ENCODE measurements around the gene ASMTL.
"Not testable (repeated sequence)": the region's sequence is repeated elsewhere in the genome, so short reads cannot be mapped to it uniquely, and the experiment has no call there.

The ASMTL gene

GRCh38 chrX:1484638-1485019, 31.9 kb upstream of the ASMTL start:
- no peak for TF ChIP-seq CTCF (IDR thresholded peaks at IDR 0.05; ENCODE audit: low read depth, low read length, missing control alignments)
- Histone ChIP-seq H3K27ac (no peak overlapping the region), H3K27me3 (replicated peaks) (no peaks in the 10 kb centered on the region), H3K4me3 (ENCODE audit: low read depth, low read length) (no peak overlapping the region), H3K36me3 (replicated peaks) (no peaks in the 10 kb centered on the region)
- no peak for DNase-seq
- in situ Hi-C loops (cut with HindIII; ENCODE audit: low pct_ligation_motif_present, low sequenced_read_pairs) = no loop called here

- H3K4me3 ChIP-seq (ENCODE audit: low read depth, low read length) = no peak overlapping the region
- in situ Hi-C loops (cut with HindIII; ENCODE audit: low pct_ligation_motif_present, low sequenced_read_pairs) = no loop called here
- H3K36me3 ChIP-seq (replicated peaks) = no peaks in the 10 kb centered on the region
- H3K27ac ChIP-seq = no peak overlapping the region
- H3K27me3 ChIP-seq (replicated peaks) = no peaks in the 10 kb centered on the region
- no peak for DNase-seq
- no peak for TF ChIP-seq CTCF (IDR thresholded peaks at IDR 0.05; ENCODE audit: low read depth, low read length, missing control alignments)
Observed at GRCh38 chrX:1483843-1484637, 31.3 kb upstream of the ASMTL start.

- DNase-seq; H3K27me3 ChIP-seq (replicated peaks); H3K36me3 ChIP-seq (replicated peaks); H3K27ac ChIP-seq; in situ Hi-C loops (cut with HindIII; ENCODE audit: low pct_ligation_motif_present, low sequenced_read_pairs); H3K4me3 ChIP-seq (ENCODE audit: low read depth, low read length): not testable (repeated sequence)
Observed at GRCh38 chrX:1482530-1482928, 29.8 kb upstream of the ASMTL start.

- peak; percentile 85 for DNase-seq
- no peak for TF ChIP-seq CTCF (IDR thresholded peaks at IDR 0.05; ENCODE audit: low read depth, low read length, missing control alignments)
- in situ Hi-C loops (cut with HindIII; ENCODE audit: low pct_ligation_motif_present, low sequenced_read_pairs) = no loop called here
- no peak overlapping the region for H3K4me3 ChIP-seq (ENCODE audit: low read depth, low read length)
- no peaks in the 10 kb centered on the region for H3K27me3 ChIP-seq (replicated peaks)
- H3K36me3 ChIP-seq (replicated peaks) = no peaks in the 10 kb centered on the region
- H3K27ac ChIP-seq = no peak overlapping the region
Observed at GRCh38 chrX:1481636-1482529, 29.2 kb upstream of the ASMTL start.

- TF ChIP-seq CTCF (IDR thresholded peaks at IDR 0.05; ENCODE audit: low read depth, low read length, missing control alignments) = no peak
- no peak overlapping the region for H3K27ac ChIP-seq
- in situ Hi-C loops (cut with HindIII; ENCODE audit: low pct_ligation_motif_present, low sequenced_read_pairs) = no loop called here
- no peak overlapping the region for H3K4me3 ChIP-seq (ENCODE audit: low read depth, low read length)
- H3K27me3 ChIP-seq (replicated peaks) = no peaks in the 10 kb centered on the region
- no peak for DNase-seq
- H3K36me3 ChIP-seq (replicated peaks) = no peaks in the 10 kb centered on the region
Observed at GRCh38 chrX:1480082-1480785, 27.5 kb upstream of the ASMTL start.

Measured in brain microvascular endothelial cell (primary cell).